Upper lobe of left lung (tissue), 4 donors: ENCODE measurements around the gene PLCE1.

Experiments used
- POLR2A ChIP-seq, 4 donors: fragments of 450-650 bp; IDR thresholded peaks; one replicate each; pipeline ENCODE4 v1.5.1; 2016 to 2017; ENCODE audit warnings: antibody characterized with exemption in 4 of 4, mild to moderate bottlenecking in 2 of 4
- TF ChIP-seq, protein P1 (sequence below), 6 experiments: fragments of 450-650 bp in 4 of 6; fragments of 200-600 bp in 2 of 6; sonication (generic) in 2 of 6; IDR thresholded peaks; one replicate each; pipeline ENCODE4 v1.5.1; 2016 to 2019; ENCODE audit warnings: antibody characterized with exemption in 6 of 6

DNA sequence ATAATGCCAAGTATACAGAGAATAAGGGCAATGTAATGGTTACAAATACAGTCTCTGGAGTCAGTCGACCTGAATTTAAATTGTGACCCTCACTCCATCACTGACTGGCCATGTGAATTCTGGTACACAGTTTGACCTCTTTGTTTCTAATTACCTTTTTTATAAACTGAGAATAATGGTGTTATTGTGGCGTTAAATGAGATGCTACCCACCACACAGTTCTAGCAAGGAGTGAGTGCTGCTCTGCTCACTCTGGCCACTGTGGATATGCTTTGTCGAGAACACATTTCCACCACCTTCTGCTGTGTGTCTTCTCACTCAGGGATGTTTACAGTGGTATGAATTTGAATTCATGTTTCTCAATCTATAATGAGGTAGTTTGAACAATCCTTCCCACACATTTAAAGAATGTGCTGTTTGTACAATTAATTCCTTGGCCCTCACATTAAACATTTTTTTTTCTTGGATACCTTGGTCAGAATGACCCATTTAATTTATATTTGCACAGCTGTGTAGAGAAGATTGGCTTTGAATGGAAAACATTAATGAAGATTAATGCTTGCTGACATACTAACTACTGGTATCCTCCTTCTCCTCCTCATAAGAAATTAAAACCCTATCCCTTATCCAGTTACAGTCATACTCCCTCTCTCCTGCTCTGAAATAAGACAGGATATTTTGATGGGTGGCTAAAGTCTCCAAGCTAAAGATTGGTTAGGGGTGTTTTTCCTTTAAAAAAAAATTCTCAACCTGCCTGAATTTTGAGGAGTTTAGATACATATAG is 42.4 kb downstream of the PLCE1 start:
- TF ChIP-seq, protein P1, sequence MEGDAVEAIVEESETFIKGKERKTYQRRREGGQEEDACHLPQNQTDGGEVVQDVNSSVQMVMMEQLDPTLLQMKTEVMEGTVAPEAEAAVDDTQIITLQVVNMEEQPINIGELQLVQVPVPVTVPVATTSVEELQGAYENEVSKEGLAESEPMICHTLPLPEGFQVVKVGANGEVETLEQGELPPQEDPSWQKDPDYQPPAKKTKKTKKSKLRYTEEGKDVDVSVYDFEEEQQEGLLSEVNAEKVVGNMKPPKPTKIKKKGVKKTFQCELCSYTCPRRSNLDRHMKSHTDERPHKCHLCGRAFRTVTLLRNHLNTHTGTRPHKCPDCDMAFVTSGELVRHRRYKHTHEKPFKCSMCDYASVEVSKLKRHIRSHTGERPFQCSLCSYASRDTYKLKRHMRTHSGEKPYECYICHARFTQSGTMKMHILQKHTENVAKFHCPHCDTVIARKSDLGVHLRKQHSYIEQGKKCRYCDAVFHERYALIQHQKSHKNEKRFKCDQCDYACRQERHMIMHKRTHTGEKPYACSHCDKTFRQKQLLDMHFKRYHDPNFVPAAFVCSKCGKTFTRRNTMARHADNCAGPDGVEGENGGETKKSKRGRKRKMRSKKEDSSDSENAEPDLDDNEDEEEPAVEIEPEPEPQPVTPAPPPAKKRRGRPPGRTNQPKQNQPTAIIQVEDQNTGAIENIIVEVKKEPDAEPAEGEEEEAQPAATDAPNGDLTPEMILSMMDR (IDR thresholded peaks at IDR 0.05) = no peak
- TF ChIP-seq POLR2A (IDR thresholded peaks at IDR 0.05) = no peak
